ENCODE data around the gene TMEM150A.
A peak's percentile ranks its signal among the peaks of the same experiment; 100 is the strongest.

The TMEM150A gene

DNA sequence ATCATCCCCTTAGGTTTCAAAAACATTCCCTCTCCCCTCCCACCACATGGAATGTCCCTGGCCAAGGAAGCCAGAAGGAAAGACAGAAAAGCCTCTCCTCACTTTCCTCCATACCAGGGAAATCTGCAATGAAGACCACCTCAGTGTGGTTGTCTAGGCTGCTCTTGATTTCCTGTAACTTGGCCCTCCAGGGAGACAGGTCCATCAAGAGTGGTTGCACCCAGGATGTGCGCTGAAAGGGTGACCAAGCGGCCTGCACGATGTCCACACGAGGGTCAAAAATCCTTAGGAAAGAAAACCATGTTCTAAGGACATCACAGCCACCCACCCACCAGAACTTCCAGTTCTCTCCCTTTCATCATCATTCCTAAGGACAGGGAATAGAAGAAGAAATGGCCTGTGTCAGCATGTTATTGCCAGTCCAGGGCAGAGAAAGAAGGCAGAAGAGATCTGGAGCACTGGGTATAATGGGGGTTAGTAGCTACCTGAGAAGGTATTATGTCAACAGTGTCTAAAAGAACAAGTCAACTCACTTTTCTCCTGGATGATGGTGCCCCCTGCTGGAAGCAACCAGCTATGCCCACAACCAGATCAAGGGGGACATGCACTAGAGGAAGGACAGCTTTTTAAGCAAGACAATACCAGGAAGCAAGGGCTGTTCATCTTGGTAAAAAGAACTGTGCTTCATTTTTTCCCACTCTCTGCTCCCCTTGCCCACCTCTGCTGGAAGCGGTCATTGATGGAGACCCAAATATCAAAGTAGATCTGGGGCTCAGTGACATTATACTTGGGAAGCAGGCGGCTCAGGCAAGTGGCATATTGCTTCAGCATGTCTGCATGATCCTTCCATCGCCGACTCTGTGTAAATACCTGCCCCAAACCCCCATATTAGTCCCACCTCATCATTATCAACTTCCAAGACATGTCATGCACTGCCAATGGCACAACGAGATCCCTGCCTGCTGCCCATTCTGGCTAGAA, 50.5 kb downstream of the TMEM150A start:
- no peak overlapping the region for H2AFZ ChIP-seq (ENCODE audit: low read depth)
- H3K4me1 ChIP-seq (ENCODE audit: low read depth, poor library complexity, severe bottlenecking) = no peaks in the 10 kb centered on the region
- no peak overlapping the region for H3K4me2 ChIP-seq
- no peak overlapping the region for H3K27ac ChIP-seq
- no peaks in the 10 kb centered on the region; the same call in 1 of the 2 replicates for H3K36me3 ChIP-seq (ENCODE audit: insufficient read depth)
- H3K4me3 ChIP-seq (IDR thresholded peaks at IDR 0.05; ENCODE audit: insufficient read depth, low read depth, low read length) = no peak overlapping the region
- H4K20me1 ChIP-seq (ENCODE audit: insufficient read depth) = no peaks in the 10 kb centered on the region; the same call in 1 of the 2 replicates
- H3K9ac ChIP-seq = no peak overlapping the region
- H3K27me3 ChIP-seq (ENCODE audit: insufficient read depth, low read depth) = no peaks in the 10 kb centered on the region
- H3K79me2 ChIP-seq (ENCODE audit: insufficient read depth, low read depth) = no peaks in the 10 kb centered on the region
- TF ChIP-seq, protein P1, sequence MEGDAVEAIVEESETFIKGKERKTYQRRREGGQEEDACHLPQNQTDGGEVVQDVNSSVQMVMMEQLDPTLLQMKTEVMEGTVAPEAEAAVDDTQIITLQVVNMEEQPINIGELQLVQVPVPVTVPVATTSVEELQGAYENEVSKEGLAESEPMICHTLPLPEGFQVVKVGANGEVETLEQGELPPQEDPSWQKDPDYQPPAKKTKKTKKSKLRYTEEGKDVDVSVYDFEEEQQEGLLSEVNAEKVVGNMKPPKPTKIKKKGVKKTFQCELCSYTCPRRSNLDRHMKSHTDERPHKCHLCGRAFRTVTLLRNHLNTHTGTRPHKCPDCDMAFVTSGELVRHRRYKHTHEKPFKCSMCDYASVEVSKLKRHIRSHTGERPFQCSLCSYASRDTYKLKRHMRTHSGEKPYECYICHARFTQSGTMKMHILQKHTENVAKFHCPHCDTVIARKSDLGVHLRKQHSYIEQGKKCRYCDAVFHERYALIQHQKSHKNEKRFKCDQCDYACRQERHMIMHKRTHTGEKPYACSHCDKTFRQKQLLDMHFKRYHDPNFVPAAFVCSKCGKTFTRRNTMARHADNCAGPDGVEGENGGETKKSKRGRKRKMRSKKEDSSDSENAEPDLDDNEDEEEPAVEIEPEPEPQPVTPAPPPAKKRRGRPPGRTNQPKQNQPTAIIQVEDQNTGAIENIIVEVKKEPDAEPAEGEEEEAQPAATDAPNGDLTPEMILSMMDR (conservative IDR thresholded peaks at IDR 0.05; ENCODE audit: low read depth, low read length) = peak; percentile 97

DNA sequence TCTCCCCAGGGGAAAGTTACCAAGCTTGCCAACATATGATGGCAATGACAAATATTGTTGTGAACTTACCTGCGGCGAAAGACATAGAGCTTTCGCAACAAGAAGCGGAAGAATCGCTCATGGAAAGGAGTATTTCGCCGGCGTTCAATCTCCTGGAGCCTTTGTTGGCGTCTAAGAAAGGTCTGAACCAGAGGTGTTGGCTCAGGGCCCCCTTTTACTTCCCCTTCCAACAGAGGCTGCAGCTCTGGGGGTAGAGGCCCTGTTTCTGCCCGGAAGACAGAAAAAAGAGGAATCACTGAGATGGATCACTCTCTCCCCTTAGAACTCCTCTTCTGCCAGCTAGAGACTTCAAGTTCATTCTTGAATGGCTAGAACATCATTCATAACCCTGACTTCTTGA, 52.0 kb downstream of the TMEM150A start:
- Histone ChIP-seq H4K20me1 (ENCODE audit: insufficient read depth) (peaks cover 6% of the 10 kb centered on the region; the same call in 1 of the 2 replicates), H3K79me2 (ENCODE audit: insufficient read depth, low read depth) (no peaks in the 10 kb centered on the region), H3K36me3 (ENCODE audit: insufficient read depth) (no peaks in the 10 kb centered on the region; the same call in 1 of the 2 replicates), H3K27ac (no peak overlapping the region), H2AFZ (ENCODE audit: low read depth) (no peak overlapping the region), H3K4me1 (ENCODE audit: low read depth, poor library complexity, severe bottlenecking) (no peaks in the 10 kb centered on the region), H3K4me2 (no peak overlapping the region), H3K4me3 (IDR thresholded peaks at IDR 0.05; ENCODE audit: insufficient read depth, low read depth, low read length) (no peak overlapping the region), H3K27me3 (ENCODE audit: insufficient read depth, low read depth) (no peaks in the 10 kb centered on the region), H3K9ac (no peak overlapping the region)
- TF ChIP-seq, protein P1 (conservative IDR thresholded peaks at IDR 0.05; ENCODE audit: low read depth, low read length) = no peak

DNA sequence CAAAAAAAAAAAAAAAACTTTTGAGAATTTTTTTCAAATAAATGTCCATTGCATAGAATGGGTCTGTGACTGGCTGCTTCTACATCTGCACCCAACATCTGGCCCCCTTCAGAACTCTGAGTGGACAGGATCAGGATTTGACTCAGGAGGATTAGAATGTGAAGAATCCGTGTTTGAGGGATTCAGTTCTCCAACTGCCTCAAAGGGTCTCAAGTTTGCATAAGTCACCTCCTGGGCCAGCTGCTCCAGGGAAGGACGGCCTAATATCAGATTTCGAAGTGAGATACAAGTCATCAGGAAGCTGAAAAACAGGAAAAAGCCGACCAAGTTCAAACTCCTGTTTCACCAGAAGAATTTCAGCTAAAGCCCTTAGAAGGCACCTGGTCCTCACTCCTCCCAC, 52.7 kb downstream of the TMEM150A start:
- Histone ChIP-seq H4K20me1 (ENCODE audit: insufficient read depth) (peaks cover 10% of the 10 kb centered on the region; the same call in 1 of the 2 replicates), H3K9ac (no peak overlapping the region), H3K79me2 (ENCODE audit: insufficient read depth, low read depth) (no peaks in the 10 kb centered on the region), H3K4me2 (no peak overlapping the region), H3K36me3 (ENCODE audit: insufficient read depth) (no peaks in the 10 kb centered on the region; the same call in 1 of the 2 replicates), H2AFZ (ENCODE audit: low read depth) (no peak overlapping the region), H3K4me1 (ENCODE audit: low read depth, poor library complexity, severe bottlenecking) (no peaks in the 10 kb centered on the region), H3K4me3 (IDR thresholded peaks at IDR 0.05; ENCODE audit: insufficient read depth, low read depth, low read length) (no peak overlapping the region), H3K27me3 (ENCODE audit: insufficient read depth, low read depth) (no peaks in the 10 kb centered on the region), H3K27ac (no peak overlapping the region)
- TF ChIP-seq, protein P1 (conservative IDR thresholded peaks at IDR 0.05; ENCODE audit: low read depth, low read length) = no peak

DNA sequence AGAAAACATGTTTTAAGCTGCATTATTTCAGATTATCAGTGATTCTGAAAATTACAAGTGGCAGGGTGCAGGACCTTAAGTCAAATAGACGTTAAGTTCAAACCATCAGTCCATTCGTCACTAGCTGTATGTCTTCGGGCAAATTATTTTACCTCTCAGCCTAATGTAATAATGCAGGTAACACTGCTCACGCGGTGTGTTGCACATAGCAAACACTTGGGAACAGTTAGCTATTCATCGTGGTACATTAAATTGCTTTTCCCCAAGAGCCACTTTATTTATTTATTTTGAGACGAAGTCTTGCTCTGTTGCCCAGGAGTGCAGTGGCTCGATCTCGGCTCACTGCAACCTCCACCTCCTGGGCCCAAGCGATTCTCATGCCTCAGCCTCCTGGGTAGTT, 53.4 kb downstream of the TMEM150A start:
- no peak overlapping the region for H3K4me3 ChIP-seq (IDR thresholded peaks at IDR 0.05; ENCODE audit: insufficient read depth, low read depth, low read length)
- no peaks in the 10 kb centered on the region for H3K4me1 ChIP-seq (ENCODE audit: low read depth, poor library complexity, severe bottlenecking)
- 0 out of 2 replicates have a peak overlapping the region, but pooled peaks have one; percentile 2 for H3K27ac ChIP-seq
- no peaks in the 10 kb centered on the region; the same call in 1 of the 2 replicates for H3K36me3 ChIP-seq (ENCODE audit: insufficient read depth)
- H3K79me2 ChIP-seq (ENCODE audit: insufficient read depth, low read depth) = no peaks in the 10 kb centered on the region
- no peak overlapping the region for H2AFZ ChIP-seq (ENCODE audit: low read depth)
- H4K20me1 ChIP-seq (ENCODE audit: insufficient read depth) = peaks cover 10% of the 10 kb centered on the region; the same call in 1 of the 2 replicates
- H3K9ac ChIP-seq = no peak overlapping the region
- H3K4me2 ChIP-seq = no peak overlapping the region
- TF ChIP-seq, protein P1 (conservative IDR thresholded peaks at IDR 0.05; ENCODE audit: low read depth, low read length) = no peak
- H3K27me3 ChIP-seq (ENCODE audit: insufficient read depth, low read depth) = no peaks in the 10 kb centered on the region
